Endometrial microvascular endothelial cells (primary cell): ENCODE measurements around the gene TMEM109. TPM values are rescaled to one million over a fixed set of nuclear protein-coding genes. Genes with fewer than 3 reads are reported as not detected.

Source experiments
- in situ Hi-C: cut with HindIII; loops from 2 replicates; pipeline ENCODE4 v1.10.0; 2017; ENCODE audit warnings: low sequenced_read_pairs, low pct_unique_long_range_greater_than_20kb; ENCODE audit errors: inconsistent ontology term
- total RNA-seq: library from RNA; depleted of rRNA; stranded (reverse); fragments of >200 nt; gene quantifications from one replicate; pipeline ENCODE4 v1.2.3, GENCODE V29; 2015; ENCODE audit errors: inconsistent ontology term

Gene TMEM109, protein sequence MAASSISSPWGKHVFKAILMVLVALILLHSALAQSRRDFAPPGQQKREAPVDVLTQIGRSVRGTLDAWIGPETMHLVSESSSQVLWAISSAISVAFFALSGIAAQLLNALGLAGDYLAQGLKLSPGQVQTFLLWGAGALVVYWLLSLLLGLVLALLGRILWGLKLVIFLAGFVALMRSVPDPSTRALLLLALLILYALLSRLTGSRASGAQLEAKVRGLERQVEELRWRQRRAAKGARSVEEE
- 190 TPM for total RNA-seq

DNA sequence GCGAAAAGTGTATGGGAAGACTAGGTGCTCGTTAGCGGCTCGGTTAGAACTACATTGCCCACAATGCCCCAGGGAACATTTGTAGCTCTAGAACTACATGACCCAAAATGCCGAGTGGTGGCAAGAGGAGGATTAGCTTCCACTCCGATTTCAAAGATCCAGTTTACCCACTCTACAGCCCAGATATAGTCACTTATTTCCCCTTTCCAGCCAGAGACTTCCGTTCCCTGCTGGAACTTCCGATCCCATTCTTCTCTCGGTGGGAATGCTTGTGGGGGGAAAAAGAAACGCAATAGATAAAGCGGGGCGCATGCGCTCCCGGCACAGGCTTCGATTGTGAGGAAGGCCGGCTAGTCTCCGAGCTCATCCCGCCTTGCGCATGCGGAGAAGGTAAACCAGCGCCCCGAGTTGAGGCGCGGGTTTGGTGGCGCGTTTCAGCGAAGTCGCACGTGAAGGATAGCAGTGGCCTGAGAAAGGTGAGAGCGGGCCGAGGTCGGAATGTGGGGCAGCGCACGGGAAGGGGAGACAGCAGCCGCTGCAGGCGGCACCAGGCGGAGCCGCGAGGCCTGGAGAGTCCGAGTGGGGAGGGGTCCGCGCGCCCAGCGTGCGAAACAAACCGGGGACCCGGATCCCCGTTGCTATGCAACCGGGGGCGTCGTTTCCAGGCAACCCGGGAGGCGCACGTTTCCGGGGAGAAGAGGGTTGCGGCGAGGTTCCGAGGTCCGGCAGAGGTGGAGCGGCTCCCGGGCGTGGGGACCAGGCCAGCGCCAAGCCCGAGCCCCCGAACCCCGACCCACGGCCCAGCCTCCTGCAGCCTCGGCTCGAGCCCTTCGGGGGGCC is at the start of gene TMEM109:
TMEM109 (plus strand) TSS at position 366 of the 840 bp plus-strand sequence. CDS start 5,536 bp downstream, outside the sequence.
- in situ Hi-C loops: no loop called here

DNA sequence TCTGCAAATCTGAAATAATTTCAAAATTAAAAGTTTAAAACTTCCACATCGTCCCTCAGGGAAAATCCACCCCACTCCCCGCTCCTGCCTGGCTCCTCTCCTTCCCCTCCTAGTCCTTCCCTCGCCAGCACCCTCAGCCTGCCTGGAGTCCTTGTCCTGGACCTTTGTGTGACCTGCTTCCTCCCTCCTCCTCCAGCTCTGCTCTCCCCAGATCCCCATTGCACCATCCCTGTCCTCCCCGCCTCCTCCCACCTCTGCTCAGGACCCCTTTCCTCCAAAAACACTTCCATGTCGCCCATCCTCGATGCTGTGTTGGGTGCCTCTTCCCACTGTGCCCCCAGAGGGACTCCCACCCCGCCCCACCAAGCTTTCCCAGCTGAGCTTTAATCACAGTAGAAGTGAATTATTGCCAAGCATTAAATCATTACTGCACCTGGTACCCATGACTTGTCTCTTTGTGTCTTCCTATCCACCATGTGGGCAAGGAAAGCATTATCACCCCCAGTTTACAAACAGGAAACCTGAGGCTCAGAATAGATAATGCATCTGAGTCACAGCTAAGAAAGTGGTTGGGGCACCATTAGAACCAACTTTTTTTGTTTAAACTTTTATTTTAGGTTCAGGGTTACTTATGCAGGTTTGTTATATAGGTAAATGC is 49.0 kb upstream of the TMEM109 start:
- in situ Hi-C loops: no loop called here

DNA sequence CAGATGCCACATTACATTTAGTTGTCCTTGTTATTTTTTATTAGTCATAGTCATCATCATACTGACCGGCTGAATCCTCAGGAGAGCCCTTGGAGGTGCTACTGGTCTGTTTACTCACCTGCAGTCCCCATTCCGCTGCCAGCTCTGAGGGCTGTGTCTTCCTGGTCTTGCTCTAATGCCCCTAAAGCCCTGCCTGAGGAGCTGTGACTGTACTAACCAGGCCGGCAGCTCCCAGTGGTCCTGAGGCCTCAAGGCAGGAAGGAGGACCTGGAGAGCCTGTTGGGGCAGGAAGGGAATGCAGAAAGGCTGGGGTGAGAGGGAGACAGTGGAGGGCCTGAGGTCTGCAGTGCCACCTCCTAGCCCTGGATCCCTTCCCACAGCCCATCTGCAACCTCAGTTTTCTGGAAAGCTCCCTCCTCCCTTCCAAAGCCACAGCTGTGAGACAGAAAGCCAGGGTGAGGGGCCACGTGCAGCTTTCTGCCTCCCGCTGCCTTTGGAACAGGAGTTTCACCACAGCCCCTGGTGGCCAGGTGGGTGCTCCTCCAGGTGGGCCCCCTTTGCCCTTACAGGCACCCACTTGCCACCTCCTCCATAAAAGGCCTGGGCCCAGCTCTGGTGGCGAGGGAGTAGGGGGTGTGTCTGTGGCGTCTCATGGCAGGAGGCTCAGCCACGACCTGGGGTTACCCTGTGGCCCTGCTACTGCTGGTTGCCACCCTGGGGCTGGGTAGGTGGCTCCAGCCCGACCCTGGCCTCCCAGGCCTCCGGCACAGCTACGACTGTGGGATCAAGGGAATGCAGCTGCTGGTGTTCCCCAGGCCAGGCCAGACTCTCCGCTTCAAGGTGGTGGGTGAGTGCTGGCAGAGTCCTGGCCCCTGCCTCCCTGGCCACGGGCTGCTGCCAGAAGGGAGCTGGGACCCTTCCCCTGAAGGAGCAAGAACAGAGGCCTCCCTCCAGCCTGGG is 46.8 kb upstream of the TMEM109 start, which contains the start of gene ZP1:
ZP1 (plus strand) TSS at position 632 of the 960 bp plus-strand sequence; CDS start at position 652, 20 bp downstream.
- in situ Hi-C loops: no loop called here

DNA sequence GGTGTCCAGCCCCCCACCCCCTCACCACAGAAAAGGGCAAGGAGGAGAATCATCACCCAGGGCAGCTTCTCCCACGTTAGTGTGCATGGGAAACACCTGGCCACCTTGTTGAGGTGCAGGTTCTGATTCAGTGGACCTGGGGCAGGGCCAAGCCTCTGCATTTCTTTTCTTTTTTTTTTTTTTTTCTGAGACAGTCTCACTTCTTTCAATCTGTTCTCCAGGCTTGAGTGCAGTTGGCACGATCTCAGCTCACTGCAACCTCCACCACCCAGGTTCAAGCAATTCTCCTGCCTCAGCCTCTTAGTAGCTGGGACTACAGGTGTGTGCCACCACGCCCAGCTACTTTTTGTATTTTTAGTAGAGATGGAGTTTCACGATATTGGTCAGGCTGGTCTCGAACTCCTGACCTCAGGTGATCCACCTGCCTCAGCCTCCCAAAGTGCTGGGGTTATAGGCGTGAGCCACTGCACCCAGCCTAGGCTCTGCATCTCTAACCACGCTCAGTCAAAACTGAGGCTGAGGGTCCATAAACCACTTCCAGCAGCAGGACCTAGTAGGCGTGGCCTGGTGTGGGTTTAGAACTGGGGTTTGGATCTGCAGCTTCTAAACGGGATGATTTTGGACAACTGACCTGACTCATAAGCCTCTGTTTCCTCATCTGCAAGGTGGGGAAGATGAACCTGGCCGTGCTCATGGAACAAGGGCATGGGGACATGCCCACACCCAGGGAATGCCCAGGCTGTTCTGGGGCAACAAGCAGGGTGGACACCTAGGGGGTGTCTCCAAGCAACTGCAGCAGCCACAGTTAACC is 45.9 kb upstream of the TMEM109 start:
- in situ Hi-C loops: no loop called here

DNA sequence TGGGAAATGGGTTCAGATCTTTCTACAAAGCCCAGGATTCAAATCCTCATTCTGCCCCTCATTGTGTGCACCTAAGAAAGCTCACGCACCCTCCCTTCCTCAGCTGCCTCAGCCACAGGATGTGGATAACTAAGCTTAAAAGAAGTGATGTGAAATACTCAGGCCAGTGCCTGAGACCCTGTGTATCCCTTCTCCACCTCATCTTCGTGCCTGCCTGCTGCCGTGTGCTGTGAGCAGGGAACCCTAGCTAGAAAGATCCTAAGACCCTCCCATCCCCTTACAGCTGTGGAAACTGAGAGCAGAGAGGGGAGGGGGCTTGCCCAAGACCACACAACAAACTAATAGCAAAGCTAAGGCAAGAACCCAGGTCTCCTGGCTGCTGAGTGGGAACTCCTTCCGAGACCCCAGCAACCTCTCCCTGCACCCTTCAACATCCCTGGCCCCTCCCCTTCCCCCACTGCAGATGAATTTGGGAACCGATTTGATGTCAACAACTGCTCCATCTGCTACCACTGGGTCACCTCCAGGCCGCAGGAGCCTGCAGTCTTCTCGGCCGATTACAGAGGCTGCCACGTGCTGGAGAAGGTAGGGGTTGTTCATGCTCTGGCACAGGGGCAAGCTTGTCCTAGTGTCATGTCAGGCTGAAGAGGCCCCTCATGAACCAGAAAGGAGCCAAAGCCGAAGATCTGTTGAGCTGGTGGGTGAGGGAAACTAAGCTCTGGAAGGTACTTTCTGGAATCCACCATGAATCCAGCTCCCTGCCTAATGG is 45.1 kb upstream of the TMEM109 start:
- in situ Hi-C loops: no loop called here

DNA sequence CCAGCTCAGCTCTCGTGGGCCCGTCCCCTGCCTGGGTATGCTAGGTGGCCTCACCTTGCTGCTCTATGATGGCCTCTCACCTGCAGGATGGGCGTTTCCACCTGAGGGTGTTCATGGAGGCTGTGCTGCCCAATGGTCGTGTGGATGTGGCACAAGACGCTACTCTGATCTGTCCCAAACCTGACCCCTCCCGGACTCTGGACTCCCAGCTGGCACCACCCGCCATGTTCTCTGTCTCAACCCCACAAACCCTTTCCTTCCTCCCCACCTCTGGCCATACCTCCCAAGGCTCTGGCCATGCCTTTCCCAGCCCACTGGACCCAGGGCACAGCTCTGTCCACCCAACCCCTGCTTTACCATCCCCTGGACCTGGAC is 44.5 kb upstream of the TMEM109 start:
- in situ Hi-C loops: no loop called here

DNA sequence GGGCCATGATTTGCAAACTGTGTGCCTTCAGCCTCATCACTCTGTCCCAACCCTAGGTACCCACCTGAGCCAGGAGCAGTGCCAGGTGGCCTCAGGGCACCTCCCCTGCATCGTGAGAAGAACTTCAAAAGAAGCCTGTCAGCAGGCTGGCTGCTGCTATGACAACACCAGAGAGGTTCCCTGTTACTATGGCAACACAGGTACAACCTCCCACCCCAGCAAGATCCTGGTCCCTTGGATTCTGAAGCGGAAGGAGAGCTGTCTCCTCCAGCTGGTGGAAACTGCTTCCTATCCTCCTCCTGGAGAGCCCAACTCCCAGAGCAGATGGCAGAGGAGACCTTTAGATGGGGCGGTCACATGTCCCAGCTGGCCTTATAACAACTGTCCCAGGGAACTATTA is 43.7 kb upstream of the TMEM109 start:
- in situ Hi-C loops: no loop called here

DNA sequence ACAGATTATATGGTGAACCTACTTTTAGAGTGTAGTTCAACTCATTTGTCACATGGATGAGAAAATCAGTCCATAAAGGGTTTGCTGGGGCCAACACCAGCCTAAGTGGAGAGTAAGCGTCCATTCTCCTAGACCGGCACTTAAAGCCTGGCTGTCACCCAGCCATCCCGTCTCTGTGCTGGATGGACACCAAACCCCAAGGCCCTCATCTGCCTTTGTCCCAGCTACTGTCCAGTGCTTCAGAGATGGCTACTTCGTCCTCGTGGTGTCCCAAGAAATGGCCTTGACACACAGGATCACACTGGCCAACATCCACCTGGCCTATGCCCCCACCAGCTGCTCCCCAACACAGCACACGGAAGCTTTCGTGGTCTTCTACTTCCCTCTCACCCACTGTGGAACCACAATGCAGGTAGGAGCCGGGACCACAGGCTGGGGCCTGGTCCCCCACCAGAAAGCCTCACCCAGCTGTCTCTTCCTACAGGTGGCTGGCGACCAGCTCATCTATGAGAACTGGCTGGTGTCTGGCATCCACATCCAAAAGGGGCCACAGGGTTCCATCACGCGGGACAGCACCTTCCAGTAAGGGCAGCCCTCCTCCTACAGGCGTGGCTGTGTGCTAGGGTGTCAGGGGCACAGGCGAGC is 43.1 kb upstream of the TMEM109 start:
- in situ Hi-C loops: no loop called here

DNA sequence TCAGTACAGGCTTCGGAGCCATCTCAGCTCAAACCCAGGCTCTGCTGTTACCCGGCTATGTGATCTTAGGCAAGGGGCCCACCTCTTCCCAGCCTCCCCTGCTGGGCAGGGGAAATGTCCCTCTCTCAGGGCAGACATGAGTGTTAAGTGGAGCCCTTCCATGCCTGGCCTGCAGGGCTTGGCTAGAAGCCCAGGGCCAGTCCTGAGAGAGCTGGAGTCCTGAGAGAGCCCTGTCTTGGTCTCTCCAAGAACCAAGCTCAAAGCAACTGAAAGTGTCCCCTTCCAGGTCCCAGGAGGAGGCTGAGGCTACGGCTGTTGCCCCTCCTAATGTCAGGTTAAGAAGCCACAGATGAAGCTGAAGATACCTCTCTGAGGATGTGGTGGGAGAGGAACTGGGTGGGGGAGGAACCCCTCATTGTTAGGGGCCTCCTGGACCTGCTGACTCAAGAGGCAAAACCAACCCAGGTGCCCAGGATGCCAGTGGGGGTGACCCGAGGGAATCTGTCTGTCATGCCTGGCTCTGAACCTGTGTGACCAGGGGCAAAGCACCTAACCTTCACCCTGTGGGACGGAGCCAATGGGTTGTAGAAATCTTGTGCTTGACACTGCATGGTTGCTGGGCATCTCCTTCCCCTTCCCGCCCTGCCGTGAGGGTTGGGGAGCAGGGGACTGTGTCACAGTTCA is 42.4 kb upstream of the TMEM109 start:
- in situ Hi-C loops: no loop called here

DNA sequence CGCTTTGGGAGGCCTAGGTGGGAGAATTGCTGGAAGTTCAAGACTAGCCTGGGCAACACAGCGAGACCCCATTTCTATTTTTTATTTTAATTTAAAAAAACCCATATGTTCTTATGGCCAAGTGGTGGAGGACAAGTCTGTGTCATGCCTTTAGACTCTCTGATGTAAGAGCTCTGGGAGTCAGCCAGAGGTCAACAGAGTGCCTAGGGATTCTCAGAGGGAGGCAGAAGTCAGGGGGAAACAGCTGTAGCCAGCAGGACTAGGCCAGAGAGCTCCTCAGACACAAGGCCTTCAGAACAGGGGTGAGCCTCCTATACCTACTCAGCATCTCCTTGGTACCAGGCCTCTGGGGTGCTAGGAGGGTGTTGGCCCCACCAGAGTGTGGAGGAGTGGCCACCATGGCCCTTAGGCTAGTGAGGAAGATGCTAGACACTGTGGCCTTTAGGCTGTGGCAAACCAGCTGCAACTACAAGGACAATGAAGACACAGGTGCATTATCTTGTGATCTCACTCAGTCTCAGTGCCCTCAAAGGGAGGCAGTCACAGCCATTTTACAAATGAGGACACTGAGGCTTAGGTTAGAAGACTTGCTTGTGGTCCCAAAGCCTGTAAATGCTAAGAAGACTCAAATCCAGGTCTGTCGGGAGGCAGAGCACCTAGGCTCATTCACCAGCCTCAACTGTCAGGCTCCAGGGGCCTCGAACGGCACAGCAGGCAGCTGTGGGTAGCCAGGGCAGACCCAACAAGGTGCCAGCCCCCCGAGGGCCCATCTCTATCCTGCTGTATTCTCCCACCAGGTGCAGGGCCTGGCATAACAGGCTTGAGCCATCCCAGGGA is 41.6 kb upstream of the TMEM109 start:
- in situ Hi-C loops: no loop called here

DNA sequence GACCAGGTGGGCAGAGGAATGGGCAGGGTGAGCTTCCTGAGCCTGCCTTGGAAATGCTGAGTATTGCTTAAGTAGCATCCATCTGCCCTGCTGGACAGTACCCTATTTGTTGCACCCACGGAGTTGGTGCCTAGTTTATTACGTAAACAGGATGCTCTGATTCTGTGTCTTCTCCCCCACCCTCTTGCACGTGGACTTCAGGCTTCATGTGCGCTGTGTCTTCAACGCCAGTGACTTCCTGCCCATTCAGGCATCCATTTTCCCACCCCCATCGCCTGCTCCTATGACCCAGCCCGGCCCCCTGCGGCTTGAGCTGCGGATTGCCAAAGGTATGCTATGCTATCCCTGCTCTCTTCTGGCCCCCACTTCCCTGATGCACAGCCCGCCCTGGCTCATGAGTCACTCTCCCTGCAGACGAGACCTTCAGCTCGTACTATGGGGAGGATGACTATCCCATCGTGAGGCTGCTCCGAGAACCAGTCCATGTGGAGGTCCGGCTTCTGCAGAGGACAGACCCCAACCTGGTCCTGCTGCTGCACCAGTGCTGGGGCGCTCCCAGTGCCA is 40.9 kb upstream of the TMEM109 start:
- in situ Hi-C loops: no loop called here

DNA sequence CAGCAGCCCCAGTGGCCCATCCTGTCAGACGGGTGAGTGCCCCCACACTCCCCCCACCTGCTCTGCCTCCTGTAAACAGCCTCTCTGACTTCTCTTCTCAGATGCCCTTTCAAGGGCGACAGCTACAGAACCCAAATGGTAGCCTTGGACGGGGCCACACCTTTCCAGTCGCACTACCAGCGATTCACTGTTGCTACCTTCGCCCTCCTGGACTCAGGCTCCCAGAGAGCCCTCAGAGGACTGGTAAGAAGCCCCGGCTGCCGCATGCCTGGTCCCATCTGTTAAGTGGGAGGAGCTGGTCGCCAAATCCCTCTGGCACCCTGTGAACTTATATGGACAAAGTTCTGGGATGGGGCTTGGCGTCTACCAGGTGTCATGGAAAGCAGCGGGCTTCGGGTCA is 40.4 kb upstream of the TMEM109 start:
- in situ Hi-C loops: no loop called here

DNA sequence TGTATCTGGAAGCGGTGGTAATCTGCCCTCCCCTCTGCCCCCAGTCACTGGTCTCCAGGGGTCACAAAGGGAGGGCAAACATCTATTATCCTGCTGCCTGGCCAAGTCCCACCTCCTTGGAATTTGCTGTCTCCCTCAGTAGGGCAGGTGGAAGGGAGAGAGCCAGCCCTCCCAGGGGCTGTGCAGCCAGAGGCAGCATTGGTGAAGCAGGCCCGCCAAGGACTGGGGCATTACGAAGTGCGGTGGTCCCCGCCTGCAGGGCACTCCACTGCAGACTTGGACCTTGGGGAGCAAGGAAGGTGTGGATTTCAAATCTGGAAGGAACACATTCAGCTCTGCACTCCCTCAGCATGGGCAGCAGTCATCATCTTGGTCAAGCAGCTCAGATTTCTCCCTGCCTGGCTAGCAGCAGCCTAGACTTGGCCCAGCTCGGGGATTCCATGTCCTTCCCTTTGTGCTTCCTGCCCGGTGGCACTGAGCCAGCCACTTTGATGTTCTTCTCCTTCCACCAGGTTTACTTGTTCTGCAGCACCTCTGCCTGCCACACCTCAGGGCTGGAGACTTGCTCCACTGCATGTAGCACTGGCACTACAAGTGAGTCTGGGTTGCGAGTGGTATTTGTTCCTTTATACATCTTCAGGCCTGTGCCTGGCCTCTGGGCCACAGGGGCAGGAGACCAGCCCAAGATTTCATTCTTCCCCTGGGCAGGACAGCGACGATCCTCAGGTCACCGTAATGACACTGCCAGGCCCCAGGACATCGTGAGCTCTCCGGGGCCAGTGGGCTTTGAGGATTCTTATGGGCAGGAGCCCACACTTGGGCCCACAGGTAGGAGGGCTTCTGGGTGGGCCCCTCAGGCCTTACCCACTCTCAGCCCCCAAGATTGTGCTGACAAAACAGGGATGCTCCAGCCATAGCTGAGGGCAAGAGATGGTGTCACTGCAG is 39.3 kb upstream of the TMEM109 start:
- in situ Hi-C loops: no loop called here
